ENCODE results near the gene LRTM1. TPM values are rescaled to one million over a fixed set of nuclear protein-coding genes. Genes with fewer than 3 reads are reported as not detected.

LRTM1 gene
- total RNA-seq: not detected
- polyA plus RNA-seq: not detected

DNA sequence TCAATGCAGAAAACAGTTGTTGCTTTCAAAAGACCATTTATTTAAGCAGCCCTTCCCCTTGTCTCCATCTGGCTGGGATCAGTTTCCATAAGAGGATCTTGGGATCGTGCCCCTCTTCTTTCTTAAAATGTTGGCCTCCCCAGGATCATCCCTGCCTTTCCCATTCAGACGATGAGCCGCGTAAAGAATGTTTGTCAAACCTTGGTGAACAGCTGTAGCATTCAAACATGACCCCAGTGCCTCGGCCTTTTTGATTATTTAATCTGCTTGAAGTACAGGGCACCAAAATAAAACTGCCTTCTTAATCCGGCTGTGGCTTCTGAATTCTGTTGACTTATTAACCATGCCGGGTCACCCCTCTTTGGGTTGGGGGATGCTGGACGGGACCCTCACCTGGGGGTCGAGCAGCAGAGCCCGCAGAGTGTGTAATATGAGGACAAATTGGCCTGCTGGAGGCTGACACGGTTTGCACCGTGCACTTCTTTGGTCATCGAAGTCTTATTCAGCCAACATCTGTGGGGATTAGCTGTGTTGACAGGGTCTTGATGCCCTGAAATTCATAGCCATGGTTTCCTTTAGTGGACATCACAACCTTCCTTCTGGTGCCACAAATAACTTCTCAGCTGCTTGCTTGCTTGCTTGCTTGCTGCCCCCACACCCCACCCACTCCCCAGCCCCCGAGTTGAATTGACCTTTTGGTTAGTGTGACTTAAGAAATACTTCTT lies at the start of gene LRTM1:
TSS of gene LRTM1 (minus strand) at position 14 of the 725 bp plus-strand sequence. CDS start 148 bp downstream, outside the sequence.
- Histone ChIP-seq H3K36me3 (no peaks in the 10 kb centered on the region), H3K27me3 (no peaks in the 10 kb centered on the region), H3K4me3 (no peak within 1 kb of the TSS), H3K4me1 (no peaks in the 10 kb centered on the region), H3K9me3 (no peaks in the 10 kb centered on the region), H3K27ac (no peak within 1 kb of the TSS)
- 73 to 74% methylated on average over 14 of the region's 14 CpGs for WGBS, 2 donors
- TF ChIP-seq POLR2A (IDR thresholded peaks at IDR 0.05) (no peak), POLR2AphosphoS5 (IDR thresholded peaks at IDR 0.05) (no peak), EP300 (IDR thresholded peaks at IDR 0.05) (no peak)
- TF ChIP-seq, protein P1, sequence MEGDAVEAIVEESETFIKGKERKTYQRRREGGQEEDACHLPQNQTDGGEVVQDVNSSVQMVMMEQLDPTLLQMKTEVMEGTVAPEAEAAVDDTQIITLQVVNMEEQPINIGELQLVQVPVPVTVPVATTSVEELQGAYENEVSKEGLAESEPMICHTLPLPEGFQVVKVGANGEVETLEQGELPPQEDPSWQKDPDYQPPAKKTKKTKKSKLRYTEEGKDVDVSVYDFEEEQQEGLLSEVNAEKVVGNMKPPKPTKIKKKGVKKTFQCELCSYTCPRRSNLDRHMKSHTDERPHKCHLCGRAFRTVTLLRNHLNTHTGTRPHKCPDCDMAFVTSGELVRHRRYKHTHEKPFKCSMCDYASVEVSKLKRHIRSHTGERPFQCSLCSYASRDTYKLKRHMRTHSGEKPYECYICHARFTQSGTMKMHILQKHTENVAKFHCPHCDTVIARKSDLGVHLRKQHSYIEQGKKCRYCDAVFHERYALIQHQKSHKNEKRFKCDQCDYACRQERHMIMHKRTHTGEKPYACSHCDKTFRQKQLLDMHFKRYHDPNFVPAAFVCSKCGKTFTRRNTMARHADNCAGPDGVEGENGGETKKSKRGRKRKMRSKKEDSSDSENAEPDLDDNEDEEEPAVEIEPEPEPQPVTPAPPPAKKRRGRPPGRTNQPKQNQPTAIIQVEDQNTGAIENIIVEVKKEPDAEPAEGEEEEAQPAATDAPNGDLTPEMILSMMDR (IDR thresholded peaks at IDR 0.05): no peak
- DNase-seq: no peak
- intact Hi-C loops (cut with DNase I): no loop called here

DNA sequence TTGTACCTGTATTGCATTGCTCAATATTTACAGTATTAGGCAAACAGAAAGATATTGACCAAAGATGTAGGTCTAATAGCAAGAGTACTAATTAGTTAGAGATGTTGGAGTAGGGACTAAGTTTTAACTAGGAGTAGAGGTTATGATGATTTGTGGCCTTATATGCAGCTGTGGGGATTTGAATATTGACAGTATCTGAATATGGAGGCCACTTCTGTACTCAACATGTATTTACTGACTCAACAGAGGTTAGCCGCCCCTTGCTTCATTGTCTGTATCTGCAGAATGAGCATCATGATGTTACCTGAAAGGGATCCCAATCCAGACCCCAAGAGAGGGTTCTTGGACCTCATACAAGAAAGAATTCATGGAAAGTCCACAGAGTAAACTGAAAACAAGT lies 49.6 kb upstream of the LRTM1 start:
- Histone ChIP-seq H3K27me3 (no peaks in the 10 kb centered on the region), H3K4me1 (no peaks in the 10 kb centered on the region), H3K4me3 (no peak overlapping the region), H3K27ac (no peak overlapping the region), H3K9me3 (no peaks in the 10 kb centered on the region), H3K36me3 (no peaks in the 10 kb centered on the region)
- TF ChIP-seq POLR2A (IDR thresholded peaks at IDR 0.05) (no peak), EP300 (IDR thresholded peaks at IDR 0.05) (no peak), POLR2AphosphoS5 (IDR thresholded peaks at IDR 0.05) (no peak)
- TF ChIP-seq, protein P1 (IDR thresholded peaks at IDR 0.05): no peak
- WGBS, 2 donors: 95 to 98% methylated on average over 1 of the region's 1 CpG
- no peak for DNase-seq
- intact Hi-C loops (cut with DNase I): no loop called here

DNA sequence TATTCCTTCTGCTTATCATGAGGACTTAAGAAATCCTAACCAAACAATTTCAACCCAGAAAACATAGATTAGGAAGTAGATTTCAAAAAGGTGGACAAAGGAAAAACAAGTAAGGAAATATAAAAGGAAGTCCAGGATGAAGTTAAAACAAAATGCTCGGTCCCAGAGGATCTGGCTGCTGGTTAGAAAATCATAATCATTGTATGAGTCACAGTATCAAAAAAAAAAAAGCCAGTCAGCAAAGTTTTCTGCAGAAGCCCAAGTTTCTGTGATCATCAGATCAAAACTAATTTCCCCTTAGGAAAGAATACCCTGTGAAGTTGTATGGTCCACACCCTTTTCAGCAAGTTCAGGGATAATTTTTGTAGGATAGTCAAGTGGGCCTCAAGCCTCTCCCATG lies 43.0 kb upstream of the LRTM1 start:
- no peak overlapping the region for H3K4me3 ChIP-seq
- intact Hi-C loops (cut with DNase I): no loop called here
- H3K9me3 ChIP-seq: no peaks in the 10 kb centered on the region
- 55 to 68% methylated on average over 1 of the region's 1 CpG for WGBS, 2 donors
- no peaks in the 10 kb centered on the region for H3K27me3 ChIP-seq
- no peak overlapping the region for H3K27ac ChIP-seq
- no peaks in the 10 kb centered on the region for H3K4me1 ChIP-seq
- TF ChIP-seq, protein P1 (IDR thresholded peaks at IDR 0.05): no peak
- TF ChIP-seq POLR2A (IDR thresholded peaks at IDR 0.05) (no peak), EP300 (IDR thresholded peaks at IDR 0.05) (no peak), POLR2AphosphoS5 (IDR thresholded peaks at IDR 0.05) (no peak)
- H3K36me3 ChIP-seq: no peaks in the 10 kb centered on the region
- no peak for DNase-seq

DNA sequence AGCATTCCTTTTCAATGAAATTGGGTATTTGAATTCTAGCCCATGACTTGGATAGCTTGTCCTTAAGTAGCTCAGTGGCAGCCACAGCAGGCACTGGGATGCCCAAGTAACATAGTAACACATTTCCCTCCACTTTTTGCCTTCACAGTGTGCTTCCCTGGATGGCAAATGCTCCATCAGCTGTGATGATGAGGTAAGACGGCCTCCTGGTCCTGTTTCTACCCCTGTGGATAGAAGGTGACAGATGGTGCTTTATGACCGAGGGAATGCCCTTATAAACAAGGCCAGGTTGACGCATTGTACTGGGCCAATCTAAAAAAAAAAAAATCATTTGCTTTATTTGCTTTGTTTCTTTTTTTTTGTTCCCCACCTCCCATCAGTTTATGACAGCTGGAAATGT lies 41.8 kb upstream of the LRTM1 start:
- Histone ChIP-seq H3K27ac (no peak overlapping the region), H3K27me3 (no peaks in the 10 kb centered on the region), H3K4me3 (no peak overlapping the region), H3K36me3 (no peaks in the 10 kb centered on the region), H3K4me1 (no peaks in the 10 kb centered on the region), H3K9me3 (no peaks in the 10 kb centered on the region)
- 21 to 68% methylated on average over 3 of the region's 3 CpGs for WGBS, 2 donors
- TF ChIP-seq, protein P1 (IDR thresholded peaks at IDR 0.05): no peak
- no peak for TF ChIP-seq POLR2AphosphoS5 (IDR thresholded peaks at IDR 0.05)
- no peak for TF ChIP-seq POLR2A (IDR thresholded peaks at IDR 0.05)
- TF ChIP-seq EP300 (IDR thresholded peaks at IDR 0.05): no peak
- DNase-seq: no peak
- intact Hi-C loops (cut with DNase I): no loop called here

All from sigmoid colon (tissue), 7 donors.